Activated T-cell treated with anti-CD3 and anti-CD28 coated beads for 24 hours (primary cell): Measurements from ENCODE around the gene SRSF2.
"Not testable (repeated sequence)": the region's sequence is repeated elsewhere in the genome, so short reads cannot be mapped to it uniquely, and the experiment has no call there.

Experiments used
- DNase-seq: peaks from one replicate; pipeline ENCODE4 v3.0.0-alpha.2; 2020; ENCODE audit warnings: low read depth

Gene SRSF2

GRCh38 chr17:76700617-76701470, 36.3 kb downstream of the SRSF2 start:
- no peak for DNase-seq

- no peak for DNase-seq
Observed at GRCh38 chr17:76700270-76700616, 36.9 kb downstream of the SRSF2 start.

GRCh38 chr17:76698466-76698977, 38.6 kb downstream of the SRSF2 start:
- DNase-seq: not testable (repeated sequence)

- no peak for DNase-seq
Observed at GRCh38 chr17:76697702-76698465, 39.2 kb downstream of the SRSF2 start.

GRCh38 chr17:76696763-76697701, 40.1 kb downstream of the SRSF2 start:
- DNase-seq: no peak

- DNase-seq: no peak
Observed at GRCh38 chr17:76695059-76695831, 41.9 kb downstream of the SRSF2 start.

GRCh38 chr17:76691379-76692191, 45.5 kb downstream of the SRSF2 start:
- no peak for DNase-seq

- no peak for DNase-seq
Observed at GRCh38 chr17:76690596-76691280, 46.4 kb downstream of the SRSF2 start.

GRCh38 chr17:76689859-76690258, 47.3 kb downstream of the SRSF2 start:
- DNase-seq: no peak

- DNase-seq: no peak
Observed at GRCh38 chr17:76688165-76688622, 48.9 kb downstream of the SRSF2 start.

- no peak for DNase-seq
Observed at GRCh38 chr17:76687298-76688164, 49.6 kb downstream of the SRSF2 start.

- no peak for DNase-seq
Observed at GRCh38 chr17:76686538-76687297, 50.4 kb downstream of the SRSF2 start.

- DNase-seq: no peak
Observed at GRCh38 chr17:76685846-76686245, 51.3 kb downstream of the SRSF2 start.

GRCh38 chr17:76685366-76685765, 51.8 kb downstream of the SRSF2 start:
- DNase-seq: no peak

GRCh38 chr17:76684756-76685155, 52.4 kb downstream of the SRSF2 start:
- no peak for DNase-seq
